Ecto neural progenitor cell (in vitro differentiated cells): ENCODE results near the gene TMEM181.

Source experiments
- DNase-seq: peaks from one replicate; pipeline ENCODE4 v3.0.0-alpha.2; 2018; ENCODE audit warnings: low spot score

TMEM181 gene

DNA sequence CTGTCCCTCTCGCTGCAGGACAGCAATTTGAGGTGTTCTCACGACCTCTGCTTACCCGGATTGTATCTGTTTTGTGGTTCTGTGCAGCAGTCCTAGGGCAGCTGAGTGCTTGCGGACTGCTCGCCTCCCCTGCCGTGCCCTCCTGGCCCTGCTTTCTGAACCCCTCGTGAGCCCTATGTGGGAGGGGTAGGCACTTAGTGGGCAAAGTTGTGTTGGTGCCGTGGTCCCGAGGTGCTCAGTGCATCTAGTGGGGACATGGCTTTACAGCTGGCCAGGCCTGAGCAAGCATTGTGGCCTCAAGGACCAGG is 5.2 kb downstream of the TMEM181 start:
- DNase-seq: no peak

DNA sequence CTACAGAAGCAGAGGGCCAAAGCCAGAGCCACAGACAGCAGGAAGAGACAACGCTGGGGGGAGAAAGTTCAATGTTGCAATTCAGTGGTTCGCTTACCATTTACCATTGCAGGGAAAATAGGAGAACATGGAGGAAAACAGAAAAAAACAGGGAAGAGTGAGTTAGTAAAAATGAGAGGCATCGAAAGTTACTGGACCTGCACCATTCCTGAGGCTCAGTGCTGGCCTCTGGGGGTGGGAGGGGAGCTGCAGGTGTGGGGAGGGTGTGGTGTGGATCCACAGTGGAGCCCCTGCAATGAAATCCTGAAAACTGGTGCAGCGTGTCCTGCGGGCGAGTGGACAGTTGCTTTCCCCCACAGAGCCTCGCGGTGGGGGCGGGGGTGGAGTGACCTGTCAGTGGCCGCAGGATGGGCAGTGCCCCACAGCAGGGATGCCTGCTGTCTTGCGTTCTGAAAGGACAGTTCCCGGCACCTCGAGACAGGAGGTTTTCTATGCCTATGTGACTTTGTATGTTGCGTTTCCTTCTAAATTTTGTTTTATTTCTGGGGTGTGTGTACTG is 5.7 kb downstream of the TMEM181 start:
- no peak for DNase-seq

DNA sequence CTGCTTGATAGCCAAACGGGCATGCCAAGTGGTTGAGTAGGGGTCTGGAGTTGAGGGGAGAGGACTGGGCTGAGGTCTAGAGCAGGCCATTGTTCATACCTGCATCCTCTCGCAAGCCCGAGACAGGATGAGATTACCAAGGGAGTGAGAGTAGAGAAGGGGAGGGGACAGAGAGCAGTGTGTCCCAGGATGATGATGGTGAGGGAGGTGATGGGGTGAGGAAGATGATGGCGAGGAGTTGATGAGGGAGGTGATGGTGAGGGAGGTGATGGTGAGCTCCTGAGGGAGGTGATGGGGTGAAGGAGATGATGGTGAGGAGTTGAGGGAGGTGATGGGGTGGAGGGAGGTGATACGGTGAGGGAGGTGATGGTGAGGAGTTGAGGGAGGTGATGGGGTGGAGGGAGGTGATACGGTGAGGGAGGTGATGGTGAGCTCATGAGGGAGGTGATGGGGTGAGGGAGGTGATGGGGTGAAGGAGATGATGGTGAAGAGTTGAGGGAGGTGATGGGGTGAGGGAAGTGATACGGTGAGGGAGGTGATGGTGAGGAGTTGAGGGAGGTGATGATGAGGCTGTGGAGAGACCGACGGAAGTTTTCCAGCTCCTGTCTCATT is 6.4 kb downstream of the TMEM181 start:
- no peak for DNase-seq

DNA sequence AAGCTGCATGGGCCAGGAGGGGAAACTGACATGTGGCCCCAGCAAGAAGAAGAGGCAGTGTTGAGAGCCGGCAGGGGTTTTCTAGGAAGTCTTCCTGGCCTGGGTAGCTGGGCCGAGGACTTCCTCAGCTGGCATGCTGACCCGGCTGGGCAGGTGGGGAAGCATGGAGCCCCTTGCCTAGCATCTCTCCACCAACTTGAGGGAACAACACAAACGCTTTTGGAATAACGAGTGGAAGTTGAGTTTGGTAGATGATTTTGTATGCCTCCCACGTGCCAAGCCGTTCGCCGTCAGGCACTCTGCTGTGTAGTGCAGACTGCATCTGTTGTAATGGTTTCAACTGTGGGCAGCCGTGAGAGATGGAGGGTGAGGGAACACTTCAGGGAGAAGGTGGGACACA is 7.3 kb downstream of the TMEM181 start:
- no peak for DNase-seq

- no peak for DNase-seq
Measured at GRCh38 chr6:158567871-158568401, 8.0 kb downstream of the TMEM181 start.

- DNase-seq: no peak
Measured at GRCh38 chr6:158568549-158568948, 8.7 kb downstream of the TMEM181 start.

DNA sequence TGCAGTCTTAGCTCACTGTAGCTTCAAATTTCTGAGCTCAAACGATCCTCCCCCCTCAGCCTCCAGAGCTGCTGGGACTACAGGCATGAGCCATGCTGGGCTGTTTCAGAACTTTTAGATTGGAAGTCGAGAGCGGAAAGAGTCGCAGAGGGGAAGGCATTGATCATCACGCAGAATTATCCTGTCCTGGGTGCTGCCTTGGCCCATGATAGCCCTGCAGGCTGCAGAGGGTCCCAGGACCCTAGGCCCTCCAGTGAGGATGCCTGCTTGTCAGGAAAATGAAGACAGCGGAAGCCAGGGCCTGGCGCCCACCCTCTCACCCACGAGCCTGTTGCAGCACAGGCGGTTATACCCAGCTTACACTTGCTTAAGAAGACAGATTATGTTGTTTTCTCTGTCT is 9.1 kb downstream of the TMEM181 start:
- DNase-seq: no peak

- DNase-seq: no peak
Measured at GRCh38 chr6:158570681-158570962, 10.7 kb downstream of the TMEM181 start.

DNA sequence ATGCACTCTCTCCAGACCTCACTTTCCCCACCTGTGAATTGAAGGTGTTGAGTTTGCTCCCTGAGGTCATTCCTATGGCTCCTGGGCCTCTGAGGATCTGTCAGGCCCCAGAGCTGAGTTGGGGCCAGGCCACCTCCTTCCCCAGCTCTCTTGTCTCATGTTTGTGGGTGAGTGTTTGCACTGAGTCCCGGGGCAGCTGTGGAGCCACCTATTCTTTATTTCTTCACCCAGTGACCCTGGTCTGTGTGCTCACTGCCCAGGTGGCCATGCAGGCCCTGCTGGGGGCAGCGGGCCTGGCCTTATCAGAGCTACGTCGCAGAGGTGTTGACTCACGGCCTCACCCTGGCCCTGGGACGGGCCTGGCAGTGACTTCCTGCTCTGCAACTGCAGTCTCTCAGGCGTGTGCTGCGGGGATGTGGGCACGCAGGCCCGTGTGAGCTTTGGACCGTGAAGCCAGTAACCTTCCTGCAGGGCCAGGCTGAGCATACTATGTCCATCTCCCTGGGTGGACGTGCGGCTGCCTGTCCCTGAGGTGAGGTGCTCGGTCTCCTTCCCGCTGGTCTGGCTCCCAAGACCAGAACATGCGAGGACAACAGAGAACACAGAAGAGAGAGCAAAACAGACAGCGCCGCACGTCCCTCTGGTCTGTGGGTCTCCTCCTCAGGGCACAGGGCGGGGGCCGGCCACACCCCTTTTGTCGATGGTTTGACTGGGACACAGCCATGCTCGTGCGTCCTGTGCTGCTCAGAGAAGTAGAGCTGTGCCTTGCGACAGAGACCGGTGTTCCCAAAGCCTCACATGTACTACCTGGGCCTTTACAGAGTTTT is 12.1 kb downstream of the TMEM181 start:
- no peak for DNase-seq

- no peak for DNase-seq
Measured at GRCh38 chr6:158572653-158573541, 13.0 kb downstream of the TMEM181 start.

GRCh38 chr6:158573542-158573931 is 13.6 kb downstream of the TMEM181 start:
- no peak for DNase-seq

- no peak for DNase-seq
Measured at GRCh38 chr6:158574800-158575199, 14.9 kb downstream of the TMEM181 start.

- DNase-seq: no peak
Measured at GRCh38 chr6:158575550-158575949, 15.7 kb downstream of the TMEM181 start.

- no peak for DNase-seq
Measured at GRCh38 chr6:158584236-158584651, 24.4 kb downstream of the TMEM181 start.

- no peak for DNase-seq
Measured at GRCh38 chr6:158586652-158587051, 26.8 kb downstream of the TMEM181 start.

DNA sequence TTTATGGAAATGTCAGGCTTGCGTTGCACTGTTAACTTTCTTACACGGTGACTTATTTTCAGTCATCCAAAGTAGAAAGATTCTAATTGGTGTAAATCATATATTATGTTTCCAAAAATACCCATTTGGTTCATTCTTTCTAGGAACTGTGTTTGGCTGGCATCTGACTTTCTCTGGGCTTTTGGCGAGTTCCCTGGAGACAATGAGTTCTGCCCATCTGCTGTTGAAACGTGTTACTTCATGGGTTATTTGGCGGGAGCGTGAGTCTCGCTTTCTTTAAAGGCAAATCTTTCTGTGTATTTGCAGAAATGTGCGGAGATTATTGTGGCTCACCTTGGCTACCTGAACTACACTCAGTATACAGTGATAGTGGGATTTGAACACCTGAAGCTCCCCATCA is 29.5 kb downstream of the TMEM181 start:
- DNase-seq: no peak

DNA sequence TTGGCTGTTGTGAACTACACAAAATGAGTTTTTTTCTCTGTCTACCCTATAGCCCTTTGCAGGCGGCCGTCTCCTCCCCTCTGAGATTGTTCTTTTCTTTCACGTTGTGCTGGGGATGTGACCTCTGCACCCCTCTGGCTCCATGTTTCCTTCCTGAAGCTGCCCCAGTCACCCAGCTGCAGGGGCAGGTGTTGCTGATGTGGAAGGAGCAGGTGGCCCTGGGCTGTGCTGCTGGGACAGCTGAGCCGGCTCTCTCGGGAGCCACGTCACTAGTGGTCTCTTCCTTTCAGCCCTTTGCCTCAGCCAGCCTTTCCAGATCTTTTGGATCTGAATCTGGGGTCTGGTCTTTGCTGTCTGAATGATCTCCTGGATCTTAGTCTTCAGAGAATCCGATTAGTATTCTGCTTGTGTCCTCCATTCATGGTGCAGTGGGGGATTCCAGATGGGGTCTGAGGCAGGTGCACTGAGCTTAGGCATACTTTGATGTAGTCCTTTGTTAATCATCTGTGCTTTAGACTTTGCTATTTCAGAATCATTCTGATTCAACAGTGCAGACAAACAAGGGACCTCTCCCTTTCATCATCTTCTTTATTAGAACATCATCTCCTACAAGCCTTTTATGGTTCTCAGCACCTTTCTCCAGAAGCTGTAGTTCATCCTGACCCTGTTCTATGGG is 31.4 kb downstream of the TMEM181 start:
- no peak for DNase-seq

- DNase-seq: no peak
Measured at GRCh38 chr6:158591810-158592209, 31.9 kb downstream of the TMEM181 start.

DNA sequence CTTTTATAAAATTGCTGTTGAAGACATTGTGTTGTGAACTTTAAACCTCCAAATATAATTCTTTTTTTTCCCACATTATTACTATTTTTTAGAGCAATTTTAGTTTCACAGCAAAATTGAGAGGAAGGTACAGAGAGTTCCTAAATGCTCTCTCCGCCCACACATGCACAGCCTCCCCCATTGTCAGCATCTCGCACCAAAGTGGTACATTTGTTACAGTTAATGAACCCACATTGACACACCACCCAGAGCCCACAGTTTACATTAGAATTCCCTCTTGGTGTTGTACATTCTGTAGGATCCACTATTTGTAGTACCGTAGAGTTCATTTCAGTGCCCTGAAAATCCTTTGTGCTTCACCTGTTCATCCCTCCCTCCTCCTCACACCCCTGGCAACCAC is 33.8 kb downstream of the TMEM181 start:
- DNase-seq: no peak

DNA sequence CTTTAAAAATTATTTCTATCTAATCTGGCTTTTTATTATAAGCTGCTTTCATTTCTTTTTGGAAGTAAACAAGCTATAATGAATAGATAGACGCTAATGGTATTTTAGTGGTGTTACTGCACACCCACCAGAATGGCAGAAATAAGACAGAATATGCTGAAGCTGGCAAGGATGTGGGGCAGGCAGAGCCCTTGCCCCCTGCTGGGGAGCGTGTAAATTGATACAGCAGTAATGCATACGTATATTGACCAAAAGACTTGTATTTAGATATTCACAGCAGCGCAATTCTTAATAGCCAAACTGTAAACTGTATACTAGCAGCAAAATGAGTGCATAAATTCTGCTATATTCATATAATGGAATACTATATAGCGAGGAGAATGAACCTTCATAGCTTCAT is 35.3 kb downstream of the TMEM181 start:
- DNase-seq: no peak

GRCh38 chr6:158596861-158597260 is 37.0 kb downstream of the TMEM181 start:
- DNase-seq: no peak

- no peak for DNase-seq
Measured at GRCh38 chr6:158597565-158597964, 37.7 kb downstream of the TMEM181 start.
